ENCODE results near the gene CD44.

Gene CD44

GRCh38 chr11:35246745-35247144 is 107.8 kb downstream of the CD44 start:
- Histone ChIP-seq H3K9ac (ENCODE audit: low read length) (no peak overlapping the region), H3K36me3 (ENCODE audit: insufficient read depth, low read length) (no peaks in the 10 kb centered on the region), H3K27ac (ENCODE audit: low read depth, low read length) (no peak overlapping the region), H3K4me1 (ENCODE audit: insufficient read depth, low read length) (peaks cover 16% of the 10 kb centered on the region), H3K4me3 (ENCODE audit: low read depth in 1 of 2, low read length in 2 of 2) (no peak overlapping the region), H3K27me3 (ENCODE audit: control insufficient read depth in 1 of 2, insufficient read depth in 2 of 2, low read length in 2 of 2) (no peaks in the 10 kb centered on the region), H3K9me3 (ENCODE audit: low read length) (no peaks in the 10 kb centered on the region)

DNA sequence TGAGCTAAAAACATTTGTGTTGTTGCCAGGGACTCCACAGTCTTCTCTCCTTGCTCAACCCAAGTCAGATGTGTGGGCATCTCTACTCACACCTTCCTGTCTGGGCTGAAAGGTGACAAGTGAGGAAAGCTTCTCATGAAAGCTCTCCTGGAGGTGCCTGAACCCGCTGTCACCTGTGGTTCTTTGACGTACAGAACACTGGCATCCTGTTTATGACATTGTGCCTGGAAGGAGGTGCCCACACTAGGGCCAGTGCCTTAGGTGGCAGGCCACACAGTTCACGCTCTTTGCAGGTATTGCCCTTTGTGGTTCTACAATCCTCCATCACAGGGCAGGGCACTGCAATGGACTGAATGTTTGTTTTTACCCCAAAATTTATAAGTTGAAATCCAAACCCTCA is 108.5 kb downstream of the CD44 start:
- Histone ChIP-seq H3K4me3 (ENCODE audit: low read depth in 1 of 2, low read length in 2 of 2) (no peak overlapping the region), H3K36me3 (ENCODE audit: insufficient read depth, low read length) (no peaks in the 10 kb centered on the region), H3K27ac (ENCODE audit: low read depth, low read length) (no peak overlapping the region), H3K27me3 (ENCODE audit: control insufficient read depth in 1 of 2, insufficient read depth in 2 of 2, low read length in 2 of 2) (no peaks in the 10 kb centered on the region), H3K9ac (ENCODE audit: low read length) (no peak overlapping the region), H3K4me1 (ENCODE audit: insufficient read depth, low read length) (peaks cover 16% of the 10 kb centered on the region), H3K9me3 (ENCODE audit: low read length) (no peaks in the 10 kb centered on the region)

- H3K4me3 ChIP-seq (ENCODE audit: low read depth in 1 of 2, low read length in 2 of 2), result no peak overlapping the region
- no peaks in the 10 kb centered on the region for H3K36me3 ChIP-seq (ENCODE audit: insufficient read depth, low read length)
- H3K27me3 ChIP-seq (ENCODE audit: control insufficient read depth in 1 of 2, insufficient read depth in 2 of 2, low read length in 2 of 2), result no peaks in the 10 kb centered on the region
- peaks cover 16% of the 10 kb centered on the region for H3K4me1 ChIP-seq (ENCODE audit: insufficient read depth, low read length)
- H3K9ac ChIP-seq (ENCODE audit: low read length), result no peak overlapping the region
- no peak overlapping the region for H3K27ac ChIP-seq (ENCODE audit: low read depth, low read length)
- no peaks in the 10 kb centered on the region for H3K9me3 ChIP-seq (ENCODE audit: low read length)
Measured at GRCh38 chr11:35247863-35248262, 108.9 kb downstream of the CD44 start.

DNA sequence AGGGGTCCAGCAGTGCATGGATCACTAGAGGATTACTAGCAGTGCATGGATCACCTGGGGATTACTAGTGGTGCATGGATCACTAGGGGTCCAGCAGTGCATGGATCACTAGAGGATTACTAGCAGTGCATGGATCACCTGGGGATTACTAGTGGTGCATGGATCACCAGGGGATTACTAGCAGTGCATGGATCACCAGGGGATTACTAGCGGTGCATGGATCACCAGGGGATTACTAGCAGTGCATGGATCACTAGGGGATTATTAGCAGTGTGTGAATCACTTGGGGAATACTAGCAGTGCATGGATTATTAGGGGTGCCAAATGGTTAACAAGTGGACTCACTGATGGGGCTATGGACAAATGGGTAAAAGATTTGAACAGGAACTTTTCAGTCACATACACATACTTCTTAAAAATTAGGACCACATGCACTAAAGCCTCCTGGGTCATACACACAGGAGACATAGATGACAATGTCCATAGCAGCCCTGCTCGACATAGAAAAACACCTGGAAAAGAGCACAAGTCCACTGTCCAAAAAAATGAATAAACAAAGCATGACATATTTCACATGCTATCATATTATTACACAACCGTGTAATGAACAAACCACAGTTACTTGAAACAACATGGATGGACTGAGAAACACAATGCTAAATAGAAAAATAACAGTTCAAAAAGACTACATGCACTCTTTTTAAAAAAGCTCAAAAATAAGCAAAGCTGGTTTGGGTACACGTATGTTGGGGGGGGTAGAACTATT is 109.8 kb downstream of the CD44 start:
- Histone ChIP-seq H3K9ac (ENCODE audit: low read length) (no peak overlapping the region), H3K27me3 (ENCODE audit: control insufficient read depth in 1 of 2, insufficient read depth in 2 of 2, low read length in 2 of 2) (no peaks in the 10 kb centered on the region), H3K4me3 (ENCODE audit: low read depth in 1 of 2, low read length in 2 of 2) (no peak overlapping the region), H3K4me1 (ENCODE audit: insufficient read depth, low read length) (peaks cover 16% of the 10 kb centered on the region), H3K27ac (ENCODE audit: low read depth, low read length) (no peak overlapping the region), H3K36me3 (ENCODE audit: insufficient read depth, low read length) (no peaks in the 10 kb centered on the region), H3K9me3 (ENCODE audit: low read length) (no peaks in the 10 kb centered on the region)

- H3K36me3 ChIP-seq (ENCODE audit: insufficient read depth, low read length), result no peaks in the 10 kb centered on the region
- H3K27me3 ChIP-seq (ENCODE audit: control insufficient read depth in 1 of 2, insufficient read depth in 2 of 2, low read length in 2 of 2), result no peaks in the 10 kb centered on the region
- no peak overlapping the region for H3K4me3 ChIP-seq (ENCODE audit: low read depth in 1 of 2, low read length in 2 of 2)
- no peaks in the 10 kb centered on the region for H3K9me3 ChIP-seq (ENCODE audit: low read length)
- H3K9ac ChIP-seq (ENCODE audit: low read length), result no peak overlapping the region
- H3K27ac ChIP-seq (ENCODE audit: low read depth, low read length), result no peak overlapping the region
- peaks cover 21% of the 10 kb centered on the region for H3K4me1 ChIP-seq (ENCODE audit: insufficient read depth, low read length)
Measured at GRCh38 chr11:35250192-35250591, 111.2 kb downstream of the CD44 start.

DNA sequence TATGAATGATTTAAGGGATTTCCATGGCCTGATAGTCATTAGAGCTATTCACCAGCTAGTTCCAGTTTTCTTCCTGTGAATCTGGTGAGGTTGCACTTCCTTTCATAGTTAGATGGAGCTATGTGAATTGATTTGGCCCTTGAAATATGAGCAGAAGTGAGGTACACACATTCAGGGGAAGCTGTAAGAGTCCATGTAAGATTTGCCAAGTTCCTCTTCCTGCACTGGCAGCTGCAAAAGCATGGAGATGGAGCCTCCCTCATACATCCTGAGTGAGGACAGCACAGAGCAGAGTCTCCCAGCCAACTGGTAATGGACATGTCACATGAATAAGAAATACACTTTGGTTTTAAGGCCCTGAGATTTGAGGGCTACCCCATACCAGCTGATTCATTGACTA is 111.7 kb downstream of the CD44 start:
- Histone ChIP-seq H3K4me1 (ENCODE audit: insufficient read depth, low read length) (peaks cover 21% of the 10 kb centered on the region), H3K9ac (ENCODE audit: low read length) (no peak overlapping the region)

GRCh38 chr11:35253237-35253636 is 114.3 kb downstream of the CD44 start:
- H3K4me3 ChIP-seq (ENCODE audit: low read depth in 1 of 2, low read length in 2 of 2), result no peak overlapping the region
- no peaks in the 10 kb centered on the region for H3K9me3 ChIP-seq (ENCODE audit: low read length)
- H3K9ac ChIP-seq (ENCODE audit: low read length), result no peak overlapping the region
- no peaks in the 10 kb centered on the region for H3K36me3 ChIP-seq (ENCODE audit: insufficient read depth, low read length)
- H3K27me3 ChIP-seq (ENCODE audit: control insufficient read depth in 1 of 2, insufficient read depth in 2 of 2, low read length in 2 of 2), result no peaks in the 10 kb centered on the region
- no peak overlapping the region for H3K27ac ChIP-seq (ENCODE audit: low read depth, low read length)
- H3K4me1 ChIP-seq (ENCODE audit: insufficient read depth, low read length), result peaks cover 8% of the 10 kb centered on the region

More for the DNA sequence above, 111.7 kb downstream of the CD44 start:
- Histone ChIP-seq H3K27me3 (ENCODE audit: control insufficient read depth in 1 of 2, insufficient read depth in 2 of 2, low read length in 2 of 2) (no peaks in the 10 kb centered on the region), H3K27ac (ENCODE audit: low read depth, low read length) (no peak overlapping the region), H3K4me3 (ENCODE audit: low read depth in 1 of 2, low read length in 2 of 2) (no peak overlapping the region), H3K9me3 (ENCODE audit: low read length) (no peaks in the 10 kb centered on the region), H3K36me3 (ENCODE audit: insufficient read depth, low read length) (no peaks in the 10 kb centered on the region)

DNA sequence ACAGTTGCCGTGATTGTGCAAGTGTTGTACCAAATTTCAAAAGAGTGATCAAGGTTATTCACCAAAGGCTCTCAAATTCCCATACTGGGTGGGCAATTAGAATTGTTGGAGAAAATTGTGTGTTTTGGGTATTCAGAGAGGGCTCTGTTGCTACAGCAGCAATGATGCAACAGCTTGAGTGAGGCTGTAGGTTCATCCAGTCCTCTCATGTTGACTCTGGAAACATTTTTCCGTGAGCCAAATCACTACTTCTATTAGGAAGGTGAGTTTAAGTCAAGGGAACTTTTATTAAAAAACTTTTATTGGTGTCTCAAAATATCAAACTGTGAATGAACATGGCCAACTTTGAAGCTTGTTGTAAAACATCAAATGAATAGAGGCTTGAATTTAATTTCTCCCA is 116.5 kb downstream of the CD44 start:
- Histone ChIP-seq H3K36me3 (ENCODE audit: insufficient read depth, low read length) (no peaks in the 10 kb centered on the region), H3K4me3 (ENCODE audit: low read depth in 1 of 2, low read length in 2 of 2) (no peak overlapping the region), H3K4me1 (ENCODE audit: insufficient read depth, low read length) (peaks cover 18% of the 10 kb centered on the region), H3K27me3 (ENCODE audit: control insufficient read depth in 1 of 2, insufficient read depth in 2 of 2, low read length in 2 of 2) (no peaks in the 10 kb centered on the region), H3K9ac (ENCODE audit: low read length) (no peak overlapping the region), H3K9me3 (ENCODE audit: low read length) (no peaks in the 10 kb centered on the region), H3K27ac (ENCODE audit: low read depth, low read length) (no peak overlapping the region)

- H3K27ac ChIP-seq (ENCODE audit: low read depth, low read length), result no peak overlapping the region
- no peak overlapping the region for H3K4me3 ChIP-seq (ENCODE audit: low read depth in 1 of 2, low read length in 2 of 2)
- no peak overlapping the region for H3K9ac ChIP-seq (ENCODE audit: low read length)
- H3K4me1 ChIP-seq (ENCODE audit: insufficient read depth, low read length), result peaks cover 23% of the 10 kb centered on the region
- no peaks in the 10 kb centered on the region for H3K9me3 ChIP-seq (ENCODE audit: low read length)
- H3K27me3 ChIP-seq (ENCODE audit: control insufficient read depth in 1 of 2, insufficient read depth in 2 of 2, low read length in 2 of 2), result no peaks in the 10 kb centered on the region
- H3K36me3 ChIP-seq (ENCODE audit: insufficient read depth, low read length), result no peaks in the 10 kb centered on the region
Measured at GRCh38 chr11:35256296-35256695, 117.3 kb downstream of the CD44 start.

DNA sequence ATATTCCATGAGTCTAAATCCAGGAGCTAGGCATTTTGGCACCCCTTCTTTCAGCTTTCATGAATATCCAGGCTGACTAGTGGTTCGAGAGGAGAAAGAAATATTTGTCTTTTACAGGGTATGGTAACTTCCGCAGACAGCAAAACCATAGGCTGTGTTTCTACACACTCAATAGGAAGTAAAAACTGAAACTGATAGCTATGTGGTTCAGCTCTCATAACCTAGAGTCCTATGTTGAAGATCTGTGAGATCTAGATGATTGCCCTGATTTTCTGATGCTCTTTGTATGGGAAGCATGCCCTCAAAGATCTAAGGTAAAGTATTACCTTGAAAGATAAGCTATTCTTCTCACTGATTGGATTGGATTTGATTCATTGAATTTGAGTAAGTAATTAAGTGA is 118.3 kb downstream of the CD44 start:
- H3K27ac ChIP-seq (ENCODE audit: low read depth, low read length), result no peak overlapping the region

DNA sequence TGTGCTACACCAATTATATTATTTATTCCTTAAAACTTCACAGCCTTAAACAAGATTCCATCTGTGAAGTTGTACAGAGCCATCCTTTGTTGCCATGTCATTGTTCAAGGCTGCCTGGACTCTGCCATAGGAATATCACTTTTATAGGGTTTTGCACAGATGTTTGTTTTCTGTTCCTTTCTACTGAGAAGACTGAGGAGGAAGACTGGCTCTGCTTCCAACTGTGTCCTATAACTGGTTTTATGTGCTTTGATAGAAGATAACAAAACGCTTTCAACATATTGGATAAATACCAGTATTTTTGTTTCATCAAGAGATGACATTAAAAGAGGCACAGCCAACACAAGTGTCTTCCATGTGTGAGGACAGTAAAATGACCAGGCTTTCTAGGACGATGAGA is 120.6 kb downstream of the CD44 start:
- no peak overlapping the region for H3K4me3 ChIP-seq (ENCODE audit: low read depth in 1 of 2, low read length in 2 of 2)

More for the DNA sequence above, 118.3 kb downstream of the CD44 start:
- Histone ChIP-seq H3K9ac (ENCODE audit: low read length) (no peak overlapping the region), H3K4me1 (ENCODE audit: insufficient read depth, low read length) (peaks cover 23% of the 10 kb centered on the region), H3K27me3 (ENCODE audit: control insufficient read depth in 1 of 2, insufficient read depth in 2 of 2, low read length in 2 of 2) (no peaks in the 10 kb centered on the region), H3K9me3 (ENCODE audit: low read length) (no peaks in the 10 kb centered on the region), H3K4me3 (ENCODE audit: low read depth in 1 of 2, low read length in 2 of 2) (no peak overlapping the region), H3K36me3 (ENCODE audit: insufficient read depth, low read length) (no peaks in the 10 kb centered on the region)

DNA sequence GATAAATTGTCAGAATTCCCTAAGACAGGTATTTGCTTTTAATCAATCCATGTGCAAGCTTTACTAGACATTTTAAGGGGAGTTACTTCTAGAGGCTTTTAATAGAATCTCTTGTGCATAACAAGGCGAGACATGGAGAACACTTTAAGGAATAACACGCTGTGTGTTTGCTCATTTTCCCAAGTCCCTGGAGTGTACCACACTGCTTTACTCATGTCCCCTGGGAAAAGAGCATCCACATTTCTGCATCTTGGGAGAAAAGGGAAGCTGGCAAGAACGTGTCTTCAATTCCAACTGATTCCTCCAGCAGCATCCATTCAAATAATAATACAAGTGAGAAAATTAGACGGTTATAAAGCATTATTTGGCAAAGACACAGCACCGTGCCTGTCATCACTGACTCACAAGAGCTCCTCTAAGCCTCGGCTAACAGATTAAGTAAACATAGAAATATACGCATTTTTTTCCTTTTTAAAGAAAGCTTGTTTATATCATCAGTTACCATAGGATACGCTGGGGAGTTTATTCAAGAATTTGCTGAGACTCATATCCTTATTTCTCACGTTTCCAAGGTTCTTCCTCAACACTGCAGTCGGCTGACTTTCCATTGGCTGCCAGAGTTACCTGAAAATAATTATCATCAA is 121.5 kb downstream of the CD44 start:
- Histone ChIP-seq H3K27me3 (ENCODE audit: control insufficient read depth in 1 of 2, insufficient read depth in 2 of 2, low read length in 2 of 2) (no peaks in the 10 kb centered on the region), H3K9me3 (ENCODE audit: low read length) (no peaks in the 10 kb centered on the region), H3K4me3 (ENCODE audit: low read depth in 1 of 2, low read length in 2 of 2) (no peak overlapping the region), H3K27ac (ENCODE audit: low read depth, low read length) (no peak overlapping the region), H3K9ac (ENCODE audit: low read length) (no peak overlapping the region), H3K4me1 (ENCODE audit: insufficient read depth, low read length) (peaks cover 18% of the 10 kb centered on the region), H3K36me3 (ENCODE audit: insufficient read depth, low read length) (no peaks in the 10 kb centered on the region)

More for the DNA sequence above, 120.6 kb downstream of the CD44 start:
- no peaks in the 10 kb centered on the region for H3K27me3 ChIP-seq (ENCODE audit: control insufficient read depth in 1 of 2, insufficient read depth in 2 of 2, low read length in 2 of 2)
- peaks cover 18% of the 10 kb centered on the region for H3K4me1 ChIP-seq (ENCODE audit: insufficient read depth, low read length)
- H3K36me3 ChIP-seq (ENCODE audit: insufficient read depth, low read length), result no peaks in the 10 kb centered on the region
- H3K27ac ChIP-seq (ENCODE audit: low read depth, low read length), result no peak overlapping the region
- H3K9me3 ChIP-seq (ENCODE audit: low read length), result no peaks in the 10 kb centered on the region
- no peak overlapping the region for H3K9ac ChIP-seq (ENCODE audit: low read length)
